EL (cell line): ENCODE results near the gene ABCC3.
"Not testable (repeated sequence)": the region's sequence is repeated elsewhere in the genome, so short reads cannot be mapped to it uniquely, and the experiment has no call there.

ENCODE experiments used
- DNase-seq: peaks from one replicate; pipeline ENCODE4 v3.0.0-alpha.2; 2016

Gene ABCC3

GRCh38 chr17:50687200-50688066 lies 52.8 kb downstream of the ABCC3 start:
- no peak for DNase-seq

GRCh38 chr17:50688245-50688644 lies 53.6 kb downstream of the ABCC3 start:
- DNase-seq: no peak

DNA sequence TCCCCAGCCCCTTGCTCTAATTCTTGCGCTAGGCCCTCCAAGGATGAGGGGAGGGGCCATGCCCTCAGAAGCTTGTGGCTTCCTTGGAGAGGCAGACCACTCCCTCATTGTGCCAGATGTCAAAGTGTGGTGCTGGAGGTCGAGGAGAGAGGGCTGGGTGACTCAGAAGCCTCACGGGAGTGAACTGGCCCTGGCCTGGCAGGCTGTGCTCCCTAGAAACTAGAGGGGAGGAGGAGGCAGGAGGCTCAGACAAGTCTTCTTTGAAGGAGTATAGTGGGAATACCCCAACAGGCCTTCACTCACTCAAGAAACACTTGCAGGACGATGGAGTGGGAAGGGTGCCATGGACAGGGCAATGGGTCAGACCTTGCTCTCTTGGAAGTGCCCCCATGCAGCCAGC lies 54.6 kb downstream of the ABCC3 start:
- peak; percentile 84 for DNase-seq

- no peak for DNase-seq
Measured at GRCh38 chr17:50689956-50690886, 55.5 kb downstream of the ABCC3 start.

DNA sequence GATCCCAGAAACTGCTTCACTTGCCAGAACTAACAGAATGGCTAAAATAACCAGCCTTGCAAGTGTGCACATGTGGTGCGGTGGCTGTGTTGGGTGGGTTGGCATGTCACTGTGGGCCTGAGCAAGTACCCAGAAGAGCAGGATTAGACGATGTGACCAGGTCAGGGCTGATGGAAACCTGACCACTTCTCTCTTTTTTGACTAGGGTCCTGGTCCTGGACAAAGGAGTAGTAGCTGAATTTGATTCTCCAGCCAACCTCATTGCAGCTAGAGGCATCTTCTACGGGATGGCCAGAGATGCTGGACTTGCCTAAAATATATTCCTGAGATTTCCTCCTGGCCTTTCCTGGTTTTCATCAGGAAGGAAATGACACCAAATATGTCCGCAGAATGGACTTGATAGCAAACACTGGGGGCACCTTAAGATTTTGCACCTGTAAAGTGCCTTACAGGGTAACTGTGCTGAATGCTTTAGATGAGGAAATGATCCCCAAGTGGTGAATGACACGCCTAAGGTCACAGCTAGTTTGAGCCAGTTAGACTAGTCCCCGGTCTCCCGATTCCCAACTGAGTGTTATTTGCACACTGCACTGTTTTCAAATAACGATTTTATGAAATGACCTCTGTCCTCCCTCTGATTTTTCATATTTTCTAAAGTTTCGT lies 56.3 kb downstream of the ABCC3 start:
- DNase-seq: no peak

DNA sequence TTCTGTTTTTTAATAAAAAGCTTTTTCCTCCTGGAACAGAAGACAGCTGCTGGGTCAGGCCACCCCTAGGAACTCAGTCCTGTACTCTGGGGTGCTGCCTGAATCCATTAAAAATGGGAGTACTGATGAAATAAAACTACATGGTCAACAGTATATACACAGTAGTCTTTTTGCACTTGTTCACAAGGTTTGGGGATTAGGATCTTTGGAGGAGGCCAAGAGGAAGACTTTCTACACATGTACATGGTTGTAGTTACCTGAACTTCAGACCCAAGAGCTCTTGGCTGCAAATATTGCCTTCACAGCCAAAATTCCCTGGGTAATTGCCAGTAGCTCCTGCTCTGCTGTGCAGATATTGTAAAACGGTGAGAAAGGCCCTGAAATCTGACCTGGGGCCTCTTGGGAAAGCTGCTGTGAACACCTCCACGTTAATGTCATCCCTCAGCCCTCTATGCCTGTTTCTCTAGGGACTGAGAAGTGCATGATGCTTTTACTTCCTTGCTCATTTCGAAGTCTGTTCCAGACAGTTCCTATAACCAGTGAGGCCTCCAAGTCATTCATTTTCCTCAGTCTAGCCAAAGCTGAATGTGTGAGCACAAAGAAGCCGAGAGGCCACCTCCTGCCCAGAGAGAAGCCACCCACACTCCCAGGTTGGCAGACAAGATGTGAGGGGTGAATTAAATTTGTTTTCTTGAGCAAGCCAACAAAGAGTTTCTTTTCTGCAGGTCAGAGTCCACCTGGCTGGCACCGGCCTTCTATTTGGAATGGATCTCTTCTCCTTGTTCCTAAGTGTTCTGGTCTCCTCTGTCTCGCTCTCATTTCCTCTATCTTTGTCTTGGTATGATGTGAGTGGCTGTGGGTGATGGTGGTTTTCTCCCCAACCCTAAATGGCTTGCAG lies 57.1 kb downstream of the ABCC3 start:
- no peak for DNase-seq

- DNase-seq: no peak
Measured at GRCh38 chr17:50692448-50693035, 57.9 kb downstream of the ABCC3 start.

GRCh38 chr17:50693036-50693682 lies 58.5 kb downstream of the ABCC3 start:
- peak; percentile 35 for DNase-seq

- DNase-seq: no peak
Measured at GRCh38 chr17:50696365-50696879, 61.7 kb downstream of the ABCC3 start.

DNA sequence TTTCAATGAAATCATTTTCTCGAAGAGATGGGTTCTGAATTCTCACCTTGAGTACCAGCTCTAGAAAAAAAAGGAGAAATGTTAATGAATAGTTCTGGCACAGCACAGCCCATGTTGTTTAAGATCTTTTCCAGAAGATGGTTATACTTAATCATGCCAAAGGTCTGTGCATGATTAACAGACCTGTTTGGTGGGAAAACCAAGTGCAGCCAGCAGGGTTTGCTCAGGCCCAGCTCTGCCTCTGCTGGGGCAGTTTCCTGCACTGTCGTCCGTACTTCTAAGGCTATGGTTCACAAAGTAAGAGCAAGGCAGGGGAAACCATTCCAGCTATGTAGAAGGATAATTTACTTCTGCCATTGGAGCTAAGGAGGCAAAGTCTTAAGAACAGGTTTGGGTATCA lies 62.4 kb downstream of the ABCC3 start:
- no peak for DNase-seq

DNA sequence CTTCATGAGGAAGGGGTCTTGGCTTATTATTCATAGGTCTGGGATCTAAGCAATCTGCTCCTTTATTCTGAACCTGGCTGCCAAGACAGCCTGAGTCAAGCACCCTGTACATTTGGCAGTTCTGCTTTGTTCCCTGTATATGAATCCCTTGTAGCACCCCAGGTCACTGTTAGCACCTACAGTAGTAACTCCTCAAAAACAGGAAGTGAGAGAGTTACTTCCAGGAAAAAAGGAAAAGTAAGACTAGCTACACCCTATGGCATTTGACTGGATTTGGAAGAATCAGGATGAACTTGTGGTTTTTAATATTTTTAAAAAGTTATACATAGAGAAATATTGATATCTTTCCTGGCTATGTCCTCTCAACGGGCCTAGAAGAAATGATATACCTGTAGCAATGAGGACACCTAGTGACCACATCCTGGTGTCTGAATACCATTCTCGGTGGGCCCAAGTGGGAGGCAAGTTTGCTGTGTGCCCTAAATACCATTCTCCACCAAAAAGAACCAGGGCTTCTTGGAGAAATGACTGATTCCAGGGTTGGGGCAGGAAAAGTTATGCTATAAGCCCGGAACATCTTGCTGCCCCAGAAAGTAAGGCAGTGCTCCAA lies 63.1 kb downstream of the ABCC3 start:
- DNase-seq: no peak

- DNase-seq: no peak
Measured at GRCh38 chr17:50699410-50699809, 64.7 kb downstream of the ABCC3 start.

GRCh38 chr17:50703162-50703561 lies 68.5 kb downstream of the ABCC3 start:
- no peak for DNase-seq

DNA sequence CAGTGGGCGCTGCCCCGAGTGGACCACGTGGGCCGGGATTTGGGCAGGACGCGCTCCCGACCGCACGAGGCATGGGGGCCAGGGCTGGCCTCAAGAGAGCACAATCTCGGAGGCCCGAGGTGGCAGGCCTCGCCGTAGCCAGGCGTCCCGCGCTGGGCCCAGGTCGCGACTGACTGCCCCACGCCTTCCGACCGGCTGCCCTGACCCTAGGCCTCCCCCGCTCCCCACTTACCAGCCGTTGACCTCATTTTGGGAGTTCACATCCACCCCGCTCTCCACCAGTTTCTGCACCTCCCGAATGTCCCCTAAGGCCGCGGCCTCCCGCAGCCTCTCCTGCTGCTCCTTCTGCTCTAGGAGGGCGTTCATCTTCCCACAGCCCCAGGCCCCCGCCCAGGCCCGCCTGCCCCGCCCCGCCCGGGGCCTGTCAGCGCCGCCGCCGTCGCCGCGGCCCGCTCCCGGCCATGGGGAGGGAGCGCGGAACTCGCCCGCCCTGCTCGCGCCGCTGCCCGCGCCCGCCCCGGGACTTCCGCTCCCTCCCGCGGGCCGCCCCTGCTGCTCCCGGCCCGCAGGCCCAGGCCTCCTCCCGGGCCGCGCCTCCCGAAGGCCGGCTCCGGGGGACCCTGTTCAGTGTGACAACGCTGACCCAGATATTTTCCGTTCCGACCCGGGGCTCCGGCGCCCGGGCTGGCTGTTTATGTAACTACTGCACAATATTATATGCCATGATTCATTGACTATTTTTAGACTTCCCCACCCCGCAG lies 72.8 kb downstream of the ABCC3 start, which contains the start of gene ANKRD40:
Gene ANKRD40, minus strand, starts transcription at position 626 of the 761 bp plus-strand sequence. Its CDS starts 260 bp downstream, at position 366.
- peak; percentile 94 for DNase-seq

GRCh38 chr17:50708050-50709000 lies 73.6 kb downstream of the ABCC3 start:
- DNase-seq: peak; percentile 36

DNA sequence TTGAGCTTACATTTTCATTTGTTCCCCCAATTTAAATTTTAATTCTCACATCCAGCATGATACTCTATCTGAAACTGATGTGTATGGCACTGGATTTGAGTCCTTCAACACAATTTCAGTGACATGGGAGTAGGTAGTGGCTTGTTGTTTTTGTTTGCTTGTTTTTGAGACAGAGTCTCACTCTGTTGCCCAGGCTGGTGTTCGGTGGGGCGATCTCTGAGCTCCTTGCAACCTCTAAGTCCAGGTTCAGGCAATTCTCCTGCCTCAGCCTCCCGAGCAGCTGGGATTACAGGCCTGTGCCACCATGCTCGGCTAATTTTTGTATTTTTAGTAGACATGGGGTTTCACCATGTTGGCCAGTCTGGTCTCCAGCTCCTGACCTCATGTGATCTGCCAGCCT lies 74.4 kb downstream of the ABCC3 start:
- not testable (repeated sequence) for DNase-seq

DNA sequence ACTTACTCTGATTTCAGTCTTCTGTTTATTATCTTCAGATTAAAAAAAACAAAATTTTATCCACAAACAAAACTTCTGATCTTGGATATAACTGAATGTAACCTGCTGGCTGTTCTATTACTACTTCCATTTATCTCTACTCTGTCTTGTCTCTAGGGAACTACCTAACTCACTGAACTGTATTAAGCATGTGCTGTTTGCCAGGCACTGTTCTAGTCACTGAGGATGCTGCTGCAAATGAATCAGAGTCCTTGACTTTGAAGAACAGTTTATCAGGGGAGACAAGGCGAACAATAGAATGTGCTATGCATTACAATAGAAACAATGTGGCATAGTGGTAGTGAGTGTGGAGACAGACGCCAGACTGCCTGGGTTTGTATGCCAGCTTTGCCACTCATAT lies 75.3 kb downstream of the ABCC3 start:
- DNase-seq: no peak

DNA sequence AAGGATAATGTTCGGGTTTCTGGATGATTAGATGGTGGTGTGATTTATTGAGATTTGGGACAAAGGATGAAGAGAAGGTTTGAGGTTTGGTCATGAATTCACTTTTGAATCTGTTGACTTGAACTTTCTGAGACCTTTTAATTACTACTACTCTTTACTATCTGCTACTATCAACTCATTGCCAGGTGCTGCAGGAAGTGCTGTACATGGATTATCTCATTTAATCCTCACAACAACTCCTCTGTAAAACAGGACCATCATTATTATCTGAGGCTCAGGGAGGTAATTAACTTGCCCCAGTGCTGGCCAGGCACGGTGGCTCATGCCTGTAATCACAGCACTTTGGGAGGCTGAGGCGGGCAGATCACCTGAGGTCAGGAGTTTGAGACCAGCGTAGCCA lies 76.0 kb downstream of the ABCC3 start:
- no peak for DNase-seq
